PFSK-1 (cell line): ENCODE measurements around the gene POLR2A.

Experiments
- FOXP2 ChIP-seq: optimal IDR thresholded peaks from 2 replicates; pipeline ENCODE3; 2011; ENCODE audit warnings: borderline replicate concordance, control low read depth, inconsistent platforms; ENCODE audit not compliant: insufficient read depth; ENCODE audit errors: extremely low read length, extremely low read depth
- POLR2AphosphoS5 ChIP-seq: IDR thresholded peaks from 2 replicates; pipeline ENCODE4 v1.6.1; 2012; ENCODE audit warnings: low read depth, mild to moderate bottlenecking, control low read depth, low read length, moderate library complexity
- SIN3A ChIP-seq: IDR thresholded peaks from 2 replicates; pipeline ENCODE4 v1.6.1; 2012; ENCODE audit warnings: mild to moderate bottlenecking, low read length, moderate library complexity, borderline replicate concordance; ENCODE audit not compliant: insufficient read depth
- TAF1 ChIP-seq: IDR thresholded peaks from 2 replicates; pipeline ENCODE4 v1.6.1; 2012; ENCODE audit warnings: low read length, control low read depth, borderline replicate concordance; ENCODE audit not compliant: insufficient read depth
- TF ChIP-seq, protein P1 (sequence below), 2 experiments: IDR thresholded peaks; 2 replicates each; pipeline versions ENCODE4 v1.6.1 to v1.8.0; 2011 to 2012; ENCODE audit warnings: low read depth in 2 of 2, low read length in 2 of 2, control low read depth in 1 of 2, inconsistent platforms in 1 of 2, mild to moderate bottlenecking in 1 of 2, moderate library complexity in 1 of 2; ENCODE audit not compliant: insufficient read depth in 1 of 2

POLR2A gene

DNA sequence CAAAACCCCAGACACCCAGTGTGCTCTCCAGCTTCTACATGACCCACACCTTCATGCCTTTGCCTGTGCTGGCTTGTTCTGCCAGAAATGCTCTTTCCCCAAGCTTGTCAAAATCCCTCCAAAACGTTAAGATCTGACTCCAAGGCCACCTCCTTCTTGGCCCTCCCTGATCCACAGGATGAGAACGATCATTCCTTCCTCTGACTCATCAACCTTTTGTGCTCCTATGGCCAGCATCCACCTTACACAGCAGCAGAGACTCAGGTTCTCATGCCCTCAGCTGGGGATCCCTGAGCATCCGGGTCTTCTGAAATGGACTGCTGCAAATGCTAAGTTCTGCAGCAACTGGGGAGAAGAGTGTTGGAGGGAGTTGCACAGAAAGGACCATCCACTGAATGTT, 7.7 kb upstream of the POLR2A start:
- TF ChIP-seq FOXP2 (no peak), SIN3A (no peak), TAF1 (no peak), POLR2AphosphoS5 (no peak)
- TF ChIP-seq, protein P1, sequence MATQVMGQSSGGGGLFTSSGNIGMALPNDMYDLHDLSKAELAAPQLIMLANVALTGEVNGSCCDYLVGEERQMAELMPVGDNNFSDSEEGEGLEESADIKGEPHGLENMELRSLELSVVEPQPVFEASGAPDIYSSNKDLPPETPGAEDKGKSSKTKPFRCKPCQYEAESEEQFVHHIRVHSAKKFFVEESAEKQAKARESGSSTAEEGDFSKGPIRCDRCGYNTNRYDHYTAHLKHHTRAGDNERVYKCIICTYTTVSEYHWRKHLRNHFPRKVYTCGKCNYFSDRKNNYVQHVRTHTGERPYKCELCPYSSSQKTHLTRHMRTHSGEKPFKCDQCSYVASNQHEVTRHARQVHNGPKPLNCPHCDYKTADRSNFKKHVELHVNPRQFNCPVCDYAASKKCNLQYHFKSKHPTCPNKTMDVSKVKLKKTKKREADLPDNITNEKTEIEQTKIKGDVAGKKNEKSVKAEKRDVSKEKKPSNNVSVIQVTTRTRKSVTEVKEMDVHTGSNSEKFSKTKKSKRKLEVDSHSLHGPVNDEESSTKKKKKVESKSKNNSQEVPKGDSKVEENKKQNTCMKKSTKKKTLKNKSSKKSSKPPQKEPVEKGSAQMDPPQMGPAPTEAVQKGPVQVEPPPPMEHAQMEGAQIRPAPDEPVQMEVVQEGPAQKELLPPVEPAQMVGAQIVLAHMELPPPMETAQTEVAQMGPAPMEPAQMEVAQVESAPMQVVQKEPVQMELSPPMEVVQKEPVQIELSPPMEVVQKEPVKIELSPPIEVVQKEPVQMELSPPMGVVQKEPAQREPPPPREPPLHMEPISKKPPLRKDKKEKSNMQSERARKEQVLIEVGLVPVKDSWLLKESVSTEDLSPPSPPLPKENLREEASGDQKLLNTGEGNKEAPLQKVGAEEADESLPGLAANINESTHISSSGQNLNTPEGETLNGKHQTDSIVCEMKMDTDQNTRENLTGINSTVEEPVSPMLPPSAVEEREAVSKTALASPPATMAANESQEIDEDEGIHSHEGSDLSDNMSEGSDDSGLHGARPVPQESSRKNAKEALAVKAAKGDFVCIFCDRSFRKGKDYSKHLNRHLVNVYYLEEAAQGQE (IDR thresholded peaks at IDR 0.05; ENCODE audit: insufficient read depth in 1 of 2, low read depth in 2 of 2, low read length in 2 of 2): no peak

DNA sequence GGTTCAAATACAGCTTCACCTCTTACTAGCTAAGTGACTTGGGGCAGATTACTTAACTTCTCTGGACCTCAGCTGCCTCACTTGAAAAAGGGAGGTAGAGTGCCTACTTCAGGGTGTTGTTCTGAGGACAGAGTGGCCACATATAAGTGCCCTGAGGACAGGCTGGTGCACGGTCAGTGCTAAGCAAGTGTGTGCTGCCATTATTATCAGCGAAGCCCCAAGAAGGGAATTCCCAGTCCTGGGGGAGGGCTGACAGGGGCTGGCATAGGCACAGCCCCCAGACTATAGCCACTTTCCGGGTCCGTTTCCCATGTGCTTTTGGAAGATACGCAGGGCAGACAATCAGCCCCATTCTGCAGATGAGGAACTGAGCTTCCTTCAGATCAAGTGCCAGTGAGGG, 7.2 kb upstream of the POLR2A start:
- TF ChIP-seq, protein P1 (IDR thresholded peaks at IDR 0.05; ENCODE audit: insufficient read depth in 1 of 2, low read depth in 2 of 2, low read length in 2 of 2): no peak
- TF ChIP-seq FOXP2 (no peak), TAF1 (no peak), POLR2AphosphoS5 (no peak), SIN3A (no peak)

DNA sequence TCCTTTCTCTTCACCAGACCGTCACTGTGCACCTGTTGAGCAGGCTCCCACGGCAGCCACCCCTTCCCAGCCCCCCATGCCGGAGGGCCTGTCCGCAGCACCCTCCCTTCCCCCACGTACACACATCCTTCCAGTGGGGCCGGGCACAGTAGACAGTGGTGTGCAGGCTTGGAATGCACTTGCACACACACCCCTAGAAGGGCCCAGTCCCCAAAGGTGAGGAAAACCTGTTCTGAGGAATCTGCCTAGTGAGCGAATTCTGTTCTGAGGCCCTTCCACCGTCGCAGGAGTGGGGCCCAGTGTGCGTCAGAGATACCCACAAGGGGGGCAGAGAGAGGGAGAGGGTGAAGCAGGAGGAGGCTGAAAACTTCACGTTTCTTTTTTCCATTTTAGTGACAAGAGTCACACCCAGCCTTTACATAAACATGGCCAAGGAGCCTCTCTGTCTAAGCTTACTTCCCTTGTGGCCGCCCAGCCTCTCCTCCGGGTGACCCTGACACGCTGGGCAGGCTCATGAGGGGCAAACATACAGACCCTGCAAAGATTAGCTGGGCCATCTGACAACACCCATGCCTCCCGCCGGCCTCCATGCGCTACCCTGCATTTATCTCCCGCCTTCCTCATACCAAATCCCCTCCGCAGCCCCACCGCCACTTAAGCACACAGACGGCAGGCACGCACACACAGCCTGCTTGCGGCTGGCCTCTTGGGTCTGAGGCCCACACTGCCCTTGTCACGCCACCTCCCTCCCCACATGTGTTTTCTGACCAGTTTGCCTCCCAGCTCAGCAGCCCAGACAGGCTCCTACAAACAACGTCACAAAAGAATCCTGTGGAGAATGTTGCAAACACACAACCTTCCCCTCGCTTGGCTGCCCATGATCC, 6.5 kb upstream of the POLR2A start:
- TF ChIP-seq, protein P1 (IDR thresholded peaks at IDR 0.05; ENCODE audit: insufficient read depth in 1 of 2, low read depth in 2 of 2, low read length in 2 of 2): no peak
- TF ChIP-seq FOXP2: peak; percentile 8

DNA sequence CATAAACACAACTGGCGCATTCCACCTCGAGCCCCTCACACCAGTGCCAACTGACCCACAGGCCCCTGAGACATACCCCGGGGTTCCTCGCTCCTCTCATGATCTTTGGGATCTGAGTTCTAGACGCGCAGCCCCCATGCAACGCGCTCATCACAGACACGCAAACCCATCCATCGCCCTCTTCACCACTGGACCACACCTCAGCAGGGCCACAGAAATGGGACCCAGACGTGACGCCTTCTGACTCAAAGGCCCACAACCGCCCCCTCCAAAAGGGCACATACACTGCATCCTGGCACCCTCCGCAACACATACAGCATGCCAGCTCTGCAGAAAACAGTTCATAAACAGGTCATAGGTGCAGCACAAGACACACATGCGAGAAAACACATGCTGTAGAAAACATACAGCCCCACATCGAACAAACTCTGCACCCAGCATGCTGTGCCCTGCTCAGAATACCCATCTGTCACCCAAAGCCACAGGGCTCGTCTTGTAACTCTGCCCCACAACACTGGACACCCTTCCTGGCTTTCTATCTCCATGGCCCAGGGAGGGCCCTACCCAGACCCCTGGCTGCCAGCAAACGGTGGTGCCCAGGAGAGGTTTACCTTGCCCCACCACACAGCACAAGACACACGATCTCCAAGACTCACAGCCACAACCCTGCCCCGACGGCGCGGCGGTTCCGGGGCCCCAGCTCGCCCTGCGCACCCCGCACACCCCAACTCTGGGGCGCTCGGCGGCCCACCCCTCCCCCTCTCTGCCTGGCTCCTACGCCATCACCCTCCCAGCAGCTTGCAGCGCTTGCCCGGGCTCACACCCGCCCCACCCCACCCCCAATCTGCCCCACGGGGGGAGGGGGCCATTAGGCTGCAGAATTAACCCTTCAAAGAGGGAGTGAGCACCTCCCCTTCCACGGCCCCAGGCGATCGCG, 5.6 kb upstream of the POLR2A start:
- no peak for TF ChIP-seq FOXP2
- peak; percentile 30; the same call in 1 of the 2 replicates for TF ChIP-seq TAF1

DNA sequence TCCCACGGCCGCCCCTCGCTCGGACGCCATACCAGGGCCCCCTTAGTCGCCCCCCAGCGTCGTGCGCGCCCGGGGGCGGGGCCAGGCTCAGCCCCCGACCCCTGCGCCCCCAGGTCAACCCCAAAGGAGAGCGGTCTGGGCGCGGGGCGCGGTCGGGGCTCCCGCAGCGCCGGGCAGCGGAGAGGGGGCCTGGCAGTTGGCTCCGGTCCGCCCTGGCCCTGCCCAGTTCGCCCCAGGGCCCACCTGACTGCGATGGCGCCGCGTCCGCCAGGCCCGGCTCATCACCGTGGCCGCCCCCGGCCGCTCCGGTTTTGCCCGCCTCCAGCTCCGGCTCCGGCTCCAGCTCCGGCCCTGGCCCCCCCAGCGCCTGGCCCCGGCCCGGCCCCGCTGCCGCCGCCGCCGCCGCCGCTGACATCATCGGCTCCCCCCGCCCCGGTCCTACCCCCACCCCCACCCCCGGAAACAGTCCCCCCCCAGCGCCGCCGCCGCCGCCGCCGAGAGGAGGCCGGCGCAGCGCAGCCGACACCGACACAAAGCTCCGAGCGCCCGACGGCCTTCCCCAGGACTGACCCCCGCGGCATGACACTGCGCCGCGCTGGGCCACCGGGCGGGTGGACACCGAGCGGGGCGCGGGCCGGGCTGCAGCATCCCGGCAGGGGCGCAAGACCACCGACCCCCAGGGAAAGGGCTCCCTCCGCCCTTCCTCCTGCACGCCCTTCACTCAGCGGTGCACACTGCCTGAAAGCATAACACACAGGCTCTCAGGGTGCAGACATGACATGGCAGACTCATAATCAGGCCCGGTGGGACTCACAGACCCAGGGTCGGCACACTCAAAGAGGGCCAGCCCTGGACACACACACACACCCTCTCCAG, 4.7 kb upstream of the POLR2A start, which contains the start of gene ZBTB4:
TSS of gene ZBTB4 (minus strand) at position 419 of the 876 bp plus-strand sequence. CDS start 12,830 bp downstream, outside the sequence.
- TF ChIP-seq TAF1 (no peak), SIN3A (no peak), FOXP2 (no peak), POLR2AphosphoS5 (no peak)
- TF ChIP-seq, protein P1 (IDR thresholded peaks at IDR 0.05; ENCODE audit: insufficient read depth in 1 of 2, low read depth in 2 of 2, low read length in 2 of 2): no peak
